HG03159 (cell line): ENCODE data around the gene EGFR.

Experiments
- ATAC-seq: cut with Tn5 transposase; IDR thresholded peaks from one replicate; pipeline ENCODE4 v1.9.1; 2021; ENCODE audit warnings: mild to moderate bottlenecking, moderate library complexity; ENCODE audit not compliant: unreplicated experiment

Gene EGFR

DNA sequence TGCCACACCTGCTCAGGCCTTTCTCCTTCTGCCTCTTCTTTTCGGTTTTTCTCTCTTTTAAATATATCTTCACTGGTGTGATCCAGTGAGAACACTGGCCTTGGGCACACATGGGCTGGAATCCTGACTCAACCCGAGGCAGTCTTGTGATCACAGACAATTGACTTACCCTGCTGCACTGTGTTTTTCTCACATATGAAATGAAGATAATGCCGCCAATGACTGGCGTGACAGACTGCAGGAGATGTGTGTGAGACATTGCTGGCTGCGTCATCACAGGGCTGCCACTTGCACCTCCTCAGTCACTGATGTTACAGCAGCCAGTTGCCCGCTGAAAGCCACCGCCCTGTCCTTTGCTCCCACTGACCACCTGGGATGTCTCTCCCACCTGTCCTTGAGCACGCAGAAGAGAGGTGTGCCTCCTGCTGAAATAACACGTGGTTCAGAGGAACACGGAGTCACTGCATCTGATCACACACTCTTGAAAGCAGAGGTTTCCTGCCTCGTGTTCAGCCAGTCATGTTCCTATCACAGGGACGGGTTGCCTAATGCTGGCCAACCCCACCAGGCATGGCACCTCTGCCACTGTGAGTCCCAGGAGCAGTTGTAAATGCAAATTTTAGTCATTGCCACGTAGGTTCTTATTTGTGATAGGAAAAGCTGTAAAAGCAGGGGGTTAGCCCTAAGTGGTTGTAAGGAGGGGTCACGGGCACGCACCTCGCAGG is 221.8 kb downstream of the EGFR start:
- ATAC-seq: no peak

DNA sequence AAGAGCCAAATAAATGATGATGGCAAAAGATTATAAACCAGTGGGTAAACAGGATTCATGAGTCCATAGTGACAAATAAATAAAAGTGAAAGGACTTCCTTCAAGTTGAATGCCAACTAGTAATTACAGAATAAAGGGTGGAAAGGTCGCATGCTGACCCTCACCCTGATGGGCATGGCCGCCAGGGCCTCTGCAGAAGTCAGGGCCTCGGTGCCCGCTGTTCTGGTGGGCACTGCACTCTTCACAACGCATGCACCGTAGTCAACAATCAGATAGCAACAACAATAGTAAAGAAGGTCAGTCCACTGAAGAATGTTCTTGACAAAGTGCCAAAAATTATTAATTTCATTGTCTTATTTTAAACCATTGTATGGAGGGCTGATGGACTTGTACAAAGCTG is 223.1 kb downstream of the EGFR start:
- no peak for ATAC-seq

DNA sequence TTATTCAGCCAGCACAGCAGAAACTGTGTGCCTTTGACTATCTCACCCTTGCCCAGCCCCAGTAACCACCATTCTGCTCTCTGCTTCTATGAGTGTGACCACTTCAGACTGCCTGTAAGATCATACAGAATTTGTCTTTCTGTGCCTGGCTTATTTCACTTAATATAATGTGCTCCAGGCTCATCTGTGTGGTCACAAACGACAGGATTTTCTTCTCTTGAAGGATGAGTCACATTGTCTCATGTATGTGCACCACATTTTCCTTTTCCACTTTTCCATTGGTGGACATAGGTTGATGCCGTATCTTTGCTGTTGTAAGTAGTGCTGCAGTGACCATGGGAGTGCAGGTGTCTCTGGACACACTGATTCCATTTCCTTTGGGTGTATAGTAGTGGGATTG is 223.8 kb downstream of the EGFR start:
- no peak for ATAC-seq

DNA sequence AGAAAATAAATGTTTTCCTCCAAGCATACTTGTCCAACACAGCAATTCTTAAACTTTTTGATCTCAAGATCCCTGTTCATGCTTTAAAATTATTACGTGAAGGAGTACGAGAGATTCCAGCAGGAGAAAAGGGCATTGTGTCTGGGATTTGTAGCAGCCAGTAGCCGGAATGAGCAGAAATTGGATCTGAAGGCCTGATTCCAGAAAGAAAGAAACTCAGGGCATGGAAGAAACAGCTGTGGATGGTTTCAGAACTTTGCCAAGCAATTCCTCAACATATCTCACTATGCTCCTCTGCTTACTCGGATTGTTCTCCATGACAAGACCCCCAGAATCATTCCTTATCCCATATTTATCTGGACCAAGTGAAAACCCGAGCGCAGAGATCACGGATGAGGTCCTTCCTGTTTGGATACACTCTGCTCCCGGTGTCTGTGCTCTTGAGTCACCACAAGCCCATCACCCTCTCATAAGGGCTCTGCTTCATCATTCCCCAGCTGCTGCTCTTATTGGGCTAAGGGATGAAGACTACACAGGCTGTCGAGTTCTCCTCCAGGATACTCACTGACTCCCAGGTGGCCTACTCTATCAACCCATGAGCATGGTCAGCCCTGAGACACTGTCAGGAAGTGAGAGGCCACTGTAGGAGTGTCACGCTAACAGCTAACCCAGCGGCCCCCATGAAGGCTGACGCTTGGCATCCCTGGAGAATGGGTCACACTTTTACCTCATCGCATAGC is 225.4 kb downstream of the EGFR start:
- ATAC-seq: no peak

DNA sequence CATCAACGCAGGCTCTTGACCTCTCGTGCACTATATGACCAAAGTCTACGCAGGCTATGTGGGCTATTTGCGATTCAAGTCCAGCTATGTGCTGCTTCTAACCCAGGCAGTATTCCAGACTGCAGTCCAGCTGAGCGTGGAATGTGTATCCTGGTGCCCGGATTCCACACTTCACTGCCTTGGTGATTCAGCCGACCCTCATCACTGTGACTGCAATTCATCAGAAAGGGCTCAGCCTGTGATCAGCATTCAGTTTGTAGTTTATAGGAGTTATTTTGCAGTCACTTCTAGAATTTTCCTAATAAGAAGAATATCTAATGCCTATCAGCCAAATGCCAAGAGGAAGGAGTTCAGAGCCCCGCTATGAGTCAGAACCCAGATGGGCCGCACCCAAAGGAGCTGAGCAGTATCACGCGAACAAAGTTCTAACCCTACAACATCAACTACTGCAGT is 226.5 kb downstream of the EGFR start:
- ATAC-seq: no peak

DNA sequence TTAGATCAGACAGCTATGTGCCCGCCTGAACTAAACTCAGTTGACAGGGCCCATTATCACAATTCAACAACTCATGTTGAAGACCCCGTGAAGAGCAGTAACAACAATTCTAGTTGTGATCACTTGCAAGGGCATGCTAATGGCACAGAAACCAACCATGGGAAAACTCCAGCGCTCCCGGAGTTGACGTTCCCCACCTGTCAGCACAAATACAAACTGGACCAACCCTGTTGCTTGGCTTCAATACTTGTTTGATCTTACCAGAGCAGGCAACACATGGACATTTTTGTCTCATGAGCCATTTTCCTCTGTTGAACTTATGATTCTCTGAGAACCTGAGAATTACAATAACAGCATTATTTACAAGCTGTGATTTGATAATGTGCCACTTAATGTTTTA is 227.4 kb downstream of the EGFR start:
- ATAC-seq: no peak

DNA sequence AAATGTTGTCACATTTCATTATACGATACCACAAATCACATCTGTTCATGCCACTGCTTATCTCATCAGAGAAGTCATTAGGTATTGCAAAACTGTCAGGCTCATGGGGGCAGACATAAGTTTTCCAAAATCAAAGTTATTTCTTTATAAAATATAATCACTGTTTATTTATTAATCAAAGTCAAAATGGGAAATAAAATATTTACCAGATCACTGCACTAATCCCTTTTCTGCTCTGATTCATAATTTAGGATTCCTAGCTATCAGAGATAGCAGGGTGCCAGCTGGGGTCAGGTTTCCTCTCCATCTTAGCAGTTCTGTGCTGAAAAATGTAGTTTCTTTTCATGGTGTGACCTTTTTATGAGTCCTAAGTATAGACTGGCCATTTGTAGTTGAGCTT is 228.6 kb downstream of the EGFR start:
- ATAC-seq: no peak

DNA sequence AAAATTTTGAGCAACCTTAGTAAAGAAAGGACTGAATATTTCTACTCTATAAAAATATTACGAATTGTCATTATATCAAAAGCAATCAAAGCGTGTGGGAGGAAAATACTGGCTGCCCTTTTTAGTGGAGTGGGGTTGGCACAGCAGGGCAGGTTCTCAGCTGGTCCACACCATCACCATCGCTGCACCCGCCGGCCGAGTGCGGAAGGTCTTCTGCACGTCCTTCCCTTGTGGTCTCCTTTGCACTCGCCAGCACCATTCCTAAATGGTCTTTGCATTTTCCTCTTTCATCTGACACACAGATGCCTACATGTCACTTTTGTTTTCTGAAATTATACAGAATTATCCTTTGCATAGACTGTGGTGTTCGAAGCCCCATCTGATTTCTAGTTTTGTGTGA is 229.7 kb downstream of the EGFR start:
- no peak for ATAC-seq

DNA sequence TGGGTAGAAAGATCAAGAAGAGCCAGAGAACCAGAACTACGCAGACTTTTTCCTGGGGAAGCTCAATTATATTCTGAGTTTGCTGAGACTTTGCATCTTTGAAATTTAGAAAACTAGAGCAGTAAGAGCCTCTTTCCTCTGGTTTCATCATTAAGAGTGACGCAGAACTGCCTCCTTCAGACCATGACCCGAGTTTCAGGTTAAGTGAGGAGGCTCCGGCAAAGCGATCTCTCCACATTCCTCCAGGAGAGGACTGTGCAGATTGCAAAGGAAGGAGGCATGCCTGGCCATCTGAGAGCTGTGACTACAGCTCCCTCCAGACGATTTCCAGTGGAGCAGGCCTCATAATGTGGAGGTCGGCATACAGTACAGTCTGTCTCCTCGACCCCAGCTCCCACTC is 230.5 kb downstream of the EGFR start:
- ATAC-seq: no peak

DNA sequence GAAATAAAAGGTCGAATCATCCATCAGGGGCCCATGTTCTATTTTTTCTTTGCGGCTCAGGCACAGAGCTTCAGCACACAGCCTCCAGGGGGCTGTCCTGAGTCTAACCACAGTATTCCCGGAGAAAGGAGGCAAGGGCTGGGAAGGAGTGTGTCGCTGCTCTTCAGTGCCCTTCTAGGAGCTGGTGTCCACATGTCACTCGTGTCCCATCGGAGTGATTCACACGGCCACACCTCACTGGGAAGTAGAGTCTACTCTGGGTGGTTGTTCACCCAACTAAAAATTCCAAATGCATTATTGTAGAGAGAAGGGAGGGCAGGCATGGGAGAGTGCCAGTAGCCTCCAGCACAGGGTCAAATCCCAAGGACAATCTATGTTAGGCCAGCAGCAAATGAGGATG is 231.5 kb downstream of the EGFR start:
- no peak for ATAC-seq

DNA sequence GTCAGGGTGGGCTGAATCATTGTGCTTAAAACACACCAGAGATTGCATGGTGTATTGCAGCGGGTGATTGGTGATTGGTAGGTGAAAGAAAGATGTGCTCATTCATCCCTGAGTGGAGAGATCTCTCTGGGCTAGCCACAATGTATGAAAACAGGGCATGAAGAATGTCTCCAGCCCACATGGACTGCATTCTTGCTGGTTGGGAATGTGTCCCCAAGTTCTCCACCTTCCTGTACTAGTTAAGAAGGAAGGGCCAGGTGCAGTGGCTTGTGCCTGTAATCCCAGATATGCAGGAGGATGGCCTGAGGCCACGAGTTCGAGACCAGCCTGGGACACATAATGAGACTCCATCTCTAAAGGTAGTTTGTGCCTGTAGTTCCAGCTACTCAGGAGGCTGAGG is 232.5 kb downstream of the EGFR start:
- ATAC-seq: no peak

DNA sequence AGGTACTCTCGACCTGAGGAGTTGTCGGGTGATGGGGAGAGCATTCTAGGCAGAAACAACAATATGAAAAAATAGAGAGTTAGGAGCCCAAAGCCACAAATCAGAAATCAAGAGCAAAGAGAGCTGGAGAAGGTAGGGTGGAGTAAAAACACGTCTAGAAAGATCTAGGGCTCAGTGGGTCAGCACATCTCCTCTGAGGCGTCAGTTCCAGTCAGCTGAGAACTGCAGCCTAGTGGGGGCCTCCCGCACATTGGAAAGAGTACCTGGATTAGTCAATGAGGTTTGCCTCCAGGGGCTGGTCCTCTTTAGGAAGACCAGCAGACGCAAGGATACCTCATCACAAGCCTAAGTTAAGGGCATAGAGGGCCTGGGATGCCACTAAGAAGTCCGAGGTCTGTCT is 233.1 kb downstream of the EGFR start:
- no peak for ATAC-seq

DNA sequence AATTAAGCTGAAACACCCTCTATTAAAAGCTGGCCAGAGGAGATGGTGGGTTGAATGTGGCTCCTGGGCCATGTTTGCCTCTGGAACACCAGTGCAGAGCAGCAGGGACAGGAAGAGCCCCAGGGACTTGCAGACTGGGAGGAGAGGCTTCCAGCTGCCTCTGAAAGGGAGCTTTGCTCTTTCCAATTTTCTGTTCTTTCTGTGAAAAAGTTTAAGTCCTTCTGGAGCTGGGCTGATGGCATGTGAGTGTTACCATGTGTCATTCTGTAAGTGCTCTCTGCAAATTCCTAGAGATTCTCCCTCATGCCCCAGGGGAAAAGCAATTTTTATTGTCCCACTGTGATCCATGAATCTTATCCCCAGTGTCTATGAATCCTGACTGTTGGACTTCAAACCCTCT is 233.6 kb downstream of the EGFR start:
- no peak for ATAC-seq

DNA sequence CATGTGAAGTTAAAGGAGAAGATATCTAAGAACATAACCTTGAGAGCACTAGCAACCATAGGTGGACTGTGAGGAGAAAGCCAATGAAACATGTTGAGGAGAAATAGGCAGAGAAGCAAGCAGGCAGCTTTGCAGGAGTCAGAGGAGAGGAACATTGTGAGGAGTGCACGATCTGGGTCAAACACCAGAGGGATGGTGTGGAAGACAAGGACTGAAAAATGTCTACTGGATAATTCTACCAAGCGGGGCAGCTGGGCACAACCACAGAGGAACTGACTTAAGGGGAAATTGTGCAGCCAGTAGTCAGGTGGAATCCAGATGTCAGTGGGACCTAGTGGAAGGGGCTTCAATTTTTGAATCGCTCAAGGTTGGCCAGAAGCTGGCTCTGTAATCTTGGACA is 234.4 kb downstream of the EGFR start:
- ATAC-seq: no peak

DNA sequence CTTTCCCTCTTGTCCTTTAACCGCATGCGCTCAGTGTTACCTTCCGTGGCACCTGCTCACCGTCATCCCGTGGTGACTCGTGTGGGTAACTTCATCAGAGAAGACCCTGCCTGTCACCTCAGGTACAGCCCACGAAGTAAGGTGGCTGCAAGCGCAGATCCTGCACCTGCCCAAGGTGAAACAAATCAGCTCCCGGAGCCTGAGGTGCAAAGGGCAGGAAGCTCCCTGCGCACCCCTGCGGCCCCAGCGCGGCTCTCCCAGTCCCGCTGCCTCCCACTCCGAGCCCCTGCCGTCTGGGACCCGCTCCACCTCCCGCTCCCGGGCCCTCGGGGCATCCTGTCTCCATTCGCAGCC is 235.4 kb downstream of the EGFR start:
- no peak for ATAC-seq

DNA sequence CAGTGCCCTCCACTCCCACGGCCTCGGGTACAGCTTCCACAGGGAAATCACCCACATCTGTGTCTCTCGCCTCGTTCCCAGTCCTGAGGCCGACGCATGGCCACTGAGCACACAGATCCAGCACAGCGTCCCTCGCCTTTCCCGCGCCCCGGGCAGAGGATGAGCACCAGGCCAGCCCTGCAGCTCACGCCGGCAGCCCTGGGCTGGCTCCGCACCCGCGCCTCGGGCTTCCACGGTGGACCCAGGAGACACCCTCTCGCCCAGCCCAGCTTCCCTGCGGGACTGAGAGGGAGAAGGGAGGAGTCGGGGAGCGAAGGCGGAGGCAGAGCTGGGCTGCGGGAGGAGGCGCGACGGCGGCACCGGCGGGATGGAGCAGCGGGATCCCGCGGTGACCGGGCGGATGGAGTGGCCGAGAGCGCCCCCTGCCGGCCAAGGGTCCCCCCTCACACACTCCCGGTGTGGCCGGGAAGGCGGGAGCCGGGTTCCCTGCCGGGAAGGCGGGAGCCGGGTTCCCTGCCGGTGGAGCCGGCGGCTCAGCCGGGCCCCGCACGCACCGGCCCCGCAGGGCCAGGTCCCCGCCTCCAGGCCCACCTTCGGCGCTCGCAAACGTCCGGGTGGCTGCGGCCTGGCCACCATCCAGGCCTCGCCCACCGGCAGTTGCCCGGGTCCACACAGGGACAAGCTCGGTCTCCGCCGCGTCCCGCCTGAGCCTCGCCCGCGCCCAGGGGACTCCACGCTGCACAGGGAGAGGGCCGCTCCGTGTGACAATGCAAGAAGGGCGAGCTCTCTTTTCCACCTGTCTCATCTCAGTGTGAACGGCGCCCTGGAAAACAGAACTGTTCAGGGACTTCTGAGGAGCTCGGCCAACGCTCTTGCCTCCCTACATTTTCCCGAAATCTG is 236.0 kb downstream of the EGFR start:
- ATAC-seq: peak; percentile 72

DNA sequence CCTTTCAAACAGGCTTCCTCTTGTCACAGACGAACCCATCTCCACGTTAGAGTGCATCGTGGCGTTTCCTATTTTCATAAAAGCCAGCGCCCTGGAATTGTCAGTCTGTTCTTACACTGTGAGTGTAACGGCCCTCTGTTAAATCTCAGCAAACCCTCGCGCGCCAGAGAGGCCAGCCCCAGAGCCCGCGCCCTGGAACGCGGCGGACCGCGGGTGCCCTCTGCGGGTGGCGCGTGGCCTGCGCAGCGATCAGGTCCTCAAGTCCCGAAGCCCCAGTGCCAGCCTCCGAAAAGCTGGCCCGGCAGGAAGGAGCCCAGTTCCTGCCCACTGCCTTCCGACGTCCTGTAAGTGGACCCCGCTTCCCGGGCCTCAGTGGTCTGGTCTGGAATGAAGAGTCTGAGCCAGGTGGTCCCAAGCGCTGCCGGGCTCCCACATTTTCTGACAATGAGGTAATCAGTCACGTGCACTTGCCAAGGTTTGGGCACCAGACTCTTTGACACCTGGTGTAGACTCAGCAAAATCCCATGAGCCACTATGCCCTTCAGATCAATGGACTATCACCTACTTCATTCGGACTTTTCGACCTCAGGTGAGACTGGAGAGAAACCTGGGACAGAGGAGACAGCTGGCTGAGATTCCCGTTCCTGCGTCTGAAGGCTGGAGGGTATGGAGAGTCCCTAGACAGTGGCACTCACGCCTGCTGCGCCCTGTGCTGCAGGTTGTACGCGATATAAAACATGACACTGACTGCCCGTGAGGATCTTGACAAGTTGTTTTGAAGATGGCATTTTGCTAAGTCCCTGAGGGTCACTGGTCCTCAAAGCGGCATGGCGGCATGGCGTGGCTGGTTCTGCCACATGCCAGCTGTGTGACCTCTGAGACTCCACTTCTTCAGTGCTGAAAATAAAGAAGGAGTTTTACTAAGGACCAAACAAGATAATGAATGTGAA is 237.0 kb downstream of the EGFR start:
- ATAC-seq: peak; percentile 91

DNA sequence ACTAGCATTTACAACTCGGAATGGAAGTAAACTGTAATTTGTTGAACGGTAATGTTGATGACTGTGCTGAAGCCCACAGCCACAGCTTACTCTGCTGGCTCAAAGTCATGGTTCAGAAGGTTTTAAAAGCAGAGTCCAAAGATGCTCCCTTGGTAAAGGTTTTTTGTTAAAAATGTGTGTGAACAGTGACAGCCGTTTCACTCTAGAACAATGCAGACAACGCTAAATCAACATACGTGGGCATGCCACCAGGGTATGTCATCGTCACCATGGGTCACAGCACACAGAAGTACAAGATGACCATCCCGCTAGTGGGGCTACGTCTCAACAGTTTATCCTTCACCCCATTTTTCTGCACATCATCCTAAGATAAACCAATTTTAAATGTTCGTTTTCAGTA is 239.8 kb downstream of the EGFR start:
- no peak for ATAC-seq

DNA sequence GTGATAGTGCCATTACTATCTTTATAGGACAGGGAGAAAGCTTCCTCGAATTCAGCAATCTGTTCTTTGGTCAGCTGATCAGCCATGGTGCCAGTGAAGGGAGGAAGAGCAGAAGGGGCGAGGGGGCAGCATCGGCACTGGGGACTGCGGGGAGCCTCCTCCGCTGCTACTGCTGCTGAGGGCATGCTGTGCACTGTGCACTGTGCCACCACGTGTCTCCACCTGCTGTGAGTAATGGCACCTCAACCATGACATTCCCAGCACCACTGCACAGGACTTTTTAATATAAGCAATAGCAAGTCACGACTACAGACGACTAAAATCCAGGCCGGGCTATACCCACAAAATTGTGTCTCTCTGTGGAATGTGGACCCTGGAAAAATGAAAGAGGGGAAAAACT is 241.4 kb downstream of the EGFR start:
- ATAC-seq: no peak

DNA sequence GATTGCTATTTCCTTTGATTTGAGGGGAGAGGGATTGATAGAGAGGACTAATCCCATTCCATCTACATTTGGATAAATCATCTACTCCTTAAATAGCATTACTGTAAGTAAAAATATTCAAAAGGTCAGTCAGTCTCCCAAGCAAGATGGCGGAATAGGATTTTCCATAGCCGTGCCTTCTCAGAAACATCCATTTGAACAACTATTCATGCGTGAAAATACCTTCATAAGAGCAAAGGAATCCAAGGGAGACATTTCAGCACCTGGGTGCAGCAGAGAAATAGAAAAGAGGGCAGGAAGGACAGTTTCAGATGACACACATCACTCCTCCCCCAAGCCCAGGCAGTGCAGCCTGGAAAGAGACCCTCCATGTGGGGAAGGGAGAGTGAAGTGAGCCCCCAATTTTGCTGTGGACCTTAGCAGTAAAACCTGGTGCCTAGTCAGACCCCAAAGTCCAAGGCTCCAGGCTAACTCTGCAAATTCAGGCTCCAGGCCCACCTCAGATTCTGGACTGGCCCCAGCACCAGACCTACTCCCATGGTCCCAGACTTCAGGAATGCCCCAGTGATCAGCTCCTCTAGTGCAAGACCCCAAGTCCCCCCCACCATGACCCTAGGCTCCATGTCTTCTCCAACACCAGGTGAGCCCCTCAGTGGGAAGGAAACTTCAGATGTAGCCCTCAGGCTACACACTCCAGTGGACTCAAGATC is 242.0 kb downstream of the EGFR start:
- no peak for ATAC-seq
